ENCODE data around the gene SKIC2. TPM values are rescaled to one million over a fixed set of nuclear protein-coding genes. Genes with fewer than 3 reads are reported as not detected.
"Not testable (repeated sequence)": the region's sequence is repeated elsewhere in the genome, so short reads cannot be mapped to it uniquely, and the experiment has no call there.

Gene SKIC2
- polyA plus RNA-seq, 3 donors, result 28.7 to 62.6 (median 59.6) TPM

GRCh38 chr6:31966506-31966905 is 7.5 kb downstream of the SKIC2 start:
- no peak overlapping the region for H3K27ac ChIP-seq (ENCODE audit: low read depth, low read length)
- WGBS, 3 donors, result 83 to 89% (median 87%) methylated on average over 7 of the region's 7 CpGs

DNA sequence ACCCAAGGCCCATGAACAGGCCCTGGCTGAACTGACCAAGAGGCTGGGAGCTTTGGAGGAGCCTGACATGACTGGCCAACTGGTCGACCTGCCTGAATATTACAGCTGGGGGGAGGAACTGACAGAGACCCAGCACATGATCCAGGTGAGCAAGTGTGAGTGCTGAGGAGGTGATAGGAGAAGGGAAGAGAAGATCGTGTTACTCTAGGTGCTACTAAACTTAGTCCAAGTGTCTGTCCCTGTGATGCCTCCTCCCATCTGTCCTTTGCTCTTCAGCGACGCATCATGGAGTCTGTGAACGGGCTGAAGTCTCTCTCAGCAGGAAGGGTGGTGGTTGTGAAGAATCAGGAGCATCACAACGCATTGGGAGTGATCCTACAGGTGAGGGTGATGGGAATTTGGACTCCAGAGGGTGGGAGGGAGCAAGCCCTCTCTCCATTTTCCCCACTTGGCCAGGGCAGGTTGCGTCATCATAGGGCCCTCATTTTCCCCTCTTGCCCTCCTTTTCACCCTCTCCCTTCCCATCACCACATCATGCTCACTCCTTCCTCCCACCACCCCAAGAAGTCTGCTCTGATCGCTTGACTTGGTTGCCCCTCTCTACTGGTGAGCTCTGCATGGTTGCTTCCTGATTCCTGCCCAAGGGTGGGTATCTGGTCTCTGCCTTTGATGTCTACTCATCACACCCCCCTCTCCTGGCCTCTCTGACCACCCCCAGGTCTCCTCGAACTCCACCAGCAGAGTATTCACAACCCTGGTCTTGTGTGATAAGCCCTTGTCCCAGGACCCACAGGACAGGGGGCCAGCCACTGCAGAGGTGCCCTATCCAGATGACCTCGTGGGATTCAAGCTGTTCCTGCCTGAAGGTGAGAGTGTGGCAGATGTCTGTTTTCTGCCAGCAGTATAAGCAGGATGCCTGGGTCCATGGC is 8.3 kb downstream of the SKIC2 start:
- WGBS, 3 donors, result 85 to 89% (median 86%) methylated on average over 10 of the region's 10 CpGs
- no peak overlapping the region for H3K27ac ChIP-seq (ENCODE audit: low read depth, low read length)

GRCh38 chr6:31967926-31968320 is 8.9 kb downstream of the SKIC2 start:
- no peak overlapping the region for H3K27ac ChIP-seq (ENCODE audit: low read depth, low read length)
- 80 to 87% (median 82%) methylated on average over 3 of the region's 3 CpGs for WGBS, 3 donors

DNA sequence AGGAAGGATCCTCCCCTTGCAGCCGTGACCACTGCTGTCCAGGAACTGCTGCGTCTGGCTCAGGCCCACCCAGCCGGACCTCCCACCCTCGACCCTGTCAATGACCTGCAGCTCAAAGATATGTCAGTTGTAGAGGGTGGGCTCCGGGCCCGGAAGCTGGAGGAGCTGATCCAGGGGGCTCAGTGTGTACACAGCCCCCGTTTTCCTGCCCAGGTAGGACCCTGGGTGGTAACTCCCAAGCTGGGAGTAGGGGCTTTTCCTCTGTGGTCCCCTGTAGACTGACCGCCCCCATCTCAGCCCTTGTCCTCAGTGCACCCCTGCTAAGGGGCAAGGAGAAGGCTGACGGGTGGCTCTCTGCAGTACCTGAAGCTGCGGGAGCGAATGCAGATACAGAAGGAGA is 9.4 kb downstream of the SKIC2 start:
- 85 to 90% (median 85%) methylated on average over 11 of the region's 11 CpGs for WGBS, 3 donors
- no peak overlapping the region for H3K27ac ChIP-seq (ENCODE audit: low read depth, low read length)

GRCh38 chr6:31968791-31969711 is 10.1 kb downstream of the SKIC2 start:
- WGBS, 3 donors, result 83 to 88% (median 87%) methylated on average over 23 of the region's 23 CpGs
- H3K27ac ChIP-seq (ENCODE audit: low read depth, low read length), result no peak overlapping the region

- 74 to 77% (median 75%) methylated on average over 17 of the region's 17 CpGs for WGBS, 3 donors
- no peak overlapping the region for H3K27ac ChIP-seq (ENCODE audit: low read depth, low read length)
Measured at GRCh38 chr6:31969712-31970603, 11.0 kb downstream of the SKIC2 start.

- no peak overlapping the region for H3K27ac ChIP-seq (ENCODE audit: low read depth, low read length)
- WGBS, 3 donors, result 59 to 81% (median 76%) methylated on average over 18 of the region's 18 CpGs
Measured at GRCh38 chr6:31970604-31971271, 11.8 kb downstream of the SKIC2 start.

DNA sequence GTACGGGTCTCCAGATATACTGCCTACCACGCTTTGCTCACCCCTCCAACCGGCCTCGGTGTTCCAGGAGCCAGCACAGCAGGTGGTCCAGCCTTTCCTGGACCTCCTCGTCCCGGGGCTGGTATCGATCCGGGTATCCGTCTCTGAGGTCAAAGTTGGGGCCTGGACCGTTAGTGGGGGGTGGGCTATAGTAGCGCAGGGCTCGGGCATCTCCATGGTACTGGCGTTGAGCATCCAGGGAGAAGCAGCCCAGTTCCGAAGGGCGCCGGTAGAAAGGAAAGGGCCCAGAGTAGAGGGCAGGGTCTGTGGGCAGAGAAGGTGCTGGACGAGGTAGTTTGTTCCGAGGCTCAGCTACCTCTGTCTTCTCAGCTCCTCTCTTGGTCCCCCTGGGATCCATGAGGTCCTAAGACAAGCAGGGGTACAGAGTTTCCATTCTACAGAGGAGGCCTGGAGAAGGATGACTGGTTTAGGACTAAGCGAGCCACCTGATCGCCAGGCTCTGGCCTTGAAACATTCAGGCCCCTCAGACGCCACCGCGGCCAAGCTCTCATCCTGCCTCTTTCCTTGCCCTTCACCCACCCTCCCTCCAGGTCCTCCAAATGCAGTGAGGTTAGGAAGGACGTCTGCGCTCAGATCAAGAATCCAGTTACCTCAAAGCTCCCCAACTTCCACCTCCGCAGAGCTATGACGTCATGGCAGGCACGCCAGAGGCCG is 12.5 kb downstream of the SKIC2 start:
- WGBS, 3 donors, result 17 to 25% (median 22%) methylated on average over 29 of the region's 29 CpGs
- H3K27ac ChIP-seq (ENCODE audit: low read depth, low read length), result peak overlapping the region; percentile 85

- peak within 1 kb of the TSS; percentile 85 for H3K27ac ChIP-seq (ENCODE audit: low read depth, low read length)
- 0 to 1% (median 0%) methylated on average over 61 to 62 of the region's 62 CpGs for WGBS, 3 donors
Measured at GRCh38 chr6:31971993-31972708, 13.2 kb downstream of the SKIC2 start, which contains the start of gene DXO. DXO (minus strand) TSS chr6:31972138; CDS start chr6:31971675, 463 bp downstream.

DNA sequence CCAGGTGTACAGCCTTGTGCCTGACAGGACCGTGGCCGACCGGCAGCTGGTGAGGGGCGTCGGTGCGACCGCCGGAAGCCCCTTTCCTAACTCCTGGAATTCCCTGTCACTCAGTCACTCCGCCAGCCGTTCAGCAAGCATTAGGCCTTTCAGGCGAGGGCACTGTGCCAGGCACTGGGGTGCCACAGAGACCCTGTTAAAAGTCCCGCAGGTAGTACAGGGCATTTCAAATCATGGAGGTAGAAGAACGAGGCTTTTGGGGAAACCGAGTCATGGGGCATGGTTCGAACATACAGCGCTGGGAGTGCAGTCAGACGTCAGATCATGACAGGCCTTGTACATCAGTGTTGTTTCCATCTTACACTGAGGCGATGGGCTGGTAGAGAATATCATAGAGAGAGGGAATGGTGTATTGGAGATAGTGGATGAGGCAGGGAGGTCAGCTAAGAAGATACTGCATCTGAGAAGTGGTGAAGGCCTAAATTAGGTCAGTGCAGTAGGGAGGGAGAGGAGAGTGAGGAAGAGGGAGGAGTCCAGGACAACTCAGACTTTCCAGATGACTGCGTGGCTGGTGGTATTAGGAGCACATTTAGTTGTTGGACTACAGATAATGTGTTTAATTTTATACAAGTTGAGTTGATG is 13.9 kb downstream of the SKIC2 start:
- 7 to 8% (median 7%) methylated on average over 19 of the region's 19 CpGs for WGBS, 3 donors
- peak overlapping the region; percentile 85 for H3K27ac ChIP-seq (ENCODE audit: low read depth, low read length)

GRCh38 chr6:31976065-31976464 is 17.1 kb downstream of the SKIC2 start:
- H3K27ac ChIP-seq (ENCODE audit: low read depth, low read length), result not testable (repeated sequence)

GRCh38 chr6:31977816-31978431 is 18.9 kb downstream of the SKIC2 start:
- 94 to 97% (median 95%) methylated on average over 12 of the region's 12 CpGs for WGBS, 3 donors
- no peak overlapping the region for H3K27ac ChIP-seq (ENCODE audit: low read depth, low read length)

More at GRCh38 chr6:31976065-31976464, 17.1 kb downstream of the SKIC2 start:
- 95% methylated on average over 21 to 29 of the region's 30 CpGs for WGBS, 3 donors

DNA sequence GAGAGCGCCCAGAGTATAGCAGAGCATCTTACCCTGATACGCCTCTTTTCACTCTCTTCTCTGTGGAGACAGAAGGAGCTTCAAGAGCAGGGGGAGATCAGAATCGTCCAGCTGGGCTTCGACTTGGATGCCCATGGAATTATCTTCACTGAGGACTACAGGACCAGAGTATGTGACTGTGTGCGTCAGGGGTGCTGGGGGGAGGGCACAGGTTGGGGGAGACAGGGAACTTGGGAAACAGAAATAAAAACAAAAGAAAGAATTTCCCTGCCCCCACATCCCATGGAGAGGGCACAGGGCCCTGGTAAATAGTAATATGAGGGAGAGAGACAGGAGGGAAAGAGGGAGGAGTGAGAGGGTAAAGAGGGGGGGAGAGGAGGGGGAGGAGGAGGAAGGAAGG is 19.9 kb downstream of the SKIC2 start:
- WGBS, 3 donors, result 81 to 96% (median 92%) methylated on average over 5 of the region's 5 CpGs
- H3K27ac ChIP-seq (ENCODE audit: low read depth, low read length), result no peak overlapping the region

GRCh38 chr6:31979238-31979898 is 20.4 kb downstream of the SKIC2 start:
- H3K27ac ChIP-seq (ENCODE audit: low read depth, low read length), result no peak overlapping the region
- WGBS, 3 donors, result 83 to 87% (median 84%) methylated on average over 1 to 3 of the region's 3 CpGs
